Astrocyte of the cerebellum (primary cell): Measurements from ENCODE around the gene VSTM2L.
A peak's percentile ranks its signal among the peaks of the same experiment; 100 is the strongest.

ENCODE experiments used
- DNase-seq: peaks from one replicate; pipeline ENCODE4 v3.0.0-alpha.2; 2011; ENCODE audit warnings: low read depth
- H3K4me3 ChIP-seq: 2 replicates; pipeline ENCODE4 v1.5.1; 2011; ENCODE audit warnings: mild to moderate bottlenecking, low read depth, low read length, moderate library complexity
- in situ Hi-C: cut with HindIII; loops from 2 replicates; pipeline ENCODE4 v1.10.0; 2017; ENCODE audit warnings: low sequenced_read_pairs
- TF ChIP-seq, protein P1 (sequence below): IDR thresholded peaks from 2 replicates; pipeline ENCODE4 v1.5.1; 2012; ENCODE audit warnings: low read length, low read depth, moderate library complexity, mild to moderate bottlenecking; ENCODE audit errors: missing control alignments

VSTM2L gene

DNA sequence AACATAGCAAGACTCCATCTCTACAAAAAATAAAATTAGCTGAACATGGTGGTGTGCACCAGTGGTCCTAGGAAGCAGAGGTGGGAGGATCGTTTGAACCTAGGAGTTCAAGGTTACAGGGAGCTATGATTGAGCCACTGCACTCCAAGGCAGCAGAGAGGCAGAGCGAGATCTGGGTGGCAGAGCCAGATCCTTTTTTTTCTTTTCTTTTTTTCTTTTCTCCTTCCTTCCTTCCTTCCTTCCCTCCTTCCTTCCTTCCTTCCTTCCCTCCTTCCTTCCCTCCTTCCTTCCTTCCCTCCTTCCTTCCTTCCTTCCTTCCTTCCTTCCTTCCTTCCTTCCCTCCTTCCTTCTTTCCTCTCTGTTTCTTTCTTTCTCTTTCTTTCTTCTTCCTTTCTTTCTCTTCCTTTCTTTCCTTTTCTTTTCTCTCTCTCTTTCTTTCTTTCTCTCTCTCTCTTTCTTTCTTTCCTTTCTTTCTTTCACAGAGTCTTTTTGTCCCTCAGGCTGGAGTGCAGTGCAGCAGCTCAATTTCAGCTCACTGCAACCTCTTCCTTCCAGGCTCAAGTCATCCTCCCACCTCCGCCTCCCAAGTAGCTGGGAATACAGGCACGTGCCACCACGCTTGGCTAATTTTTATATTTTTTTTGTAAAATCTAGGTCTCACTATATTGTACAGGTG lies 9.2 kb upstream of the VSTM2L start:
- TF ChIP-seq, protein P1, sequence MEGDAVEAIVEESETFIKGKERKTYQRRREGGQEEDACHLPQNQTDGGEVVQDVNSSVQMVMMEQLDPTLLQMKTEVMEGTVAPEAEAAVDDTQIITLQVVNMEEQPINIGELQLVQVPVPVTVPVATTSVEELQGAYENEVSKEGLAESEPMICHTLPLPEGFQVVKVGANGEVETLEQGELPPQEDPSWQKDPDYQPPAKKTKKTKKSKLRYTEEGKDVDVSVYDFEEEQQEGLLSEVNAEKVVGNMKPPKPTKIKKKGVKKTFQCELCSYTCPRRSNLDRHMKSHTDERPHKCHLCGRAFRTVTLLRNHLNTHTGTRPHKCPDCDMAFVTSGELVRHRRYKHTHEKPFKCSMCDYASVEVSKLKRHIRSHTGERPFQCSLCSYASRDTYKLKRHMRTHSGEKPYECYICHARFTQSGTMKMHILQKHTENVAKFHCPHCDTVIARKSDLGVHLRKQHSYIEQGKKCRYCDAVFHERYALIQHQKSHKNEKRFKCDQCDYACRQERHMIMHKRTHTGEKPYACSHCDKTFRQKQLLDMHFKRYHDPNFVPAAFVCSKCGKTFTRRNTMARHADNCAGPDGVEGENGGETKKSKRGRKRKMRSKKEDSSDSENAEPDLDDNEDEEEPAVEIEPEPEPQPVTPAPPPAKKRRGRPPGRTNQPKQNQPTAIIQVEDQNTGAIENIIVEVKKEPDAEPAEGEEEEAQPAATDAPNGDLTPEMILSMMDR, result no peak
- no peak overlapping the region for H3K4me3 ChIP-seq
- no peak for DNase-seq
- in situ Hi-C loops, result no loop called here

DNA sequence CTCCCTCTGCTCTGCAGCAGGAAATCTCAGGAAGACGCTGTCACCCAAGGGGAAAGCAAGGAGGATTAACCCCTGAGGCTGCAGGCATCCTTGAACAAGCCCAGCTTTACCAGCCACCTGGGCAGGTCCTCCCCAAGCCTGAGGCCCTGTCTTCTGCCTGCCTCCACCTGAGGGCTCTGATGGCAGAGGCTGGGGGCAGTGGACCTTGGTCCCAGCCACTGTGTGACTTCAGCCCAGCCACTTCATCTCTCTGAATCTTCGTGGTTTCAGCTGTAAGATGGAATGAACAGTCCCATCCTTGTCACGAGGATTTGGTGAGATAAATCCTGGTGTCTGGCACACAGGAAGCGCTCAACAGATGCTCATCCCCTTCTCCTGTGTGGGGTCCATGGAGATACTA lies 8.5 kb upstream of the VSTM2L start:
- in situ Hi-C loops, result no loop called here
- no peak for DNase-seq
- TF ChIP-seq, protein P1, result no peak
- no peak overlapping the region for H3K4me3 ChIP-seq

DNA sequence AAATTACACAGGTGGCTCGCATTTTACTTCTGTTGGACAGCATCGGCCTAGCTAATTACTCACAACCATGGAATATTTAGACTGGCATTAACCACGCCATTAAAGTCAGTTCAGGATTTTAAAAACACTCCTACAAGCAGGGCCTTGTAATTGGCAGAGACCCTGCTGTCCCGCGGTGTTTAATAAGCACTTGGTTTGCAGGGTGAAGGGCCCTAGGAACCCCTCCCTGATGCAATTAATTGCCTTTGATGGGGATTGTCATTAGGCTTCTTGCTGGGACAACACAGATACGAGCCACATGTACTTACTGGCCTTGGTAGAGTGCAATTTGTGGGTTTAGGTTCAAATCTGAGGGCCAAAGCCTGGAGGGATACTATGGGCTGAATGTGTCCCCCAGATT lies 7.8 kb upstream of the VSTM2L start:
- no peak for DNase-seq
- no peak overlapping the region for H3K4me3 ChIP-seq
- TF ChIP-seq, protein P1, result no peak
- in situ Hi-C loops, result no loop called here

DNA sequence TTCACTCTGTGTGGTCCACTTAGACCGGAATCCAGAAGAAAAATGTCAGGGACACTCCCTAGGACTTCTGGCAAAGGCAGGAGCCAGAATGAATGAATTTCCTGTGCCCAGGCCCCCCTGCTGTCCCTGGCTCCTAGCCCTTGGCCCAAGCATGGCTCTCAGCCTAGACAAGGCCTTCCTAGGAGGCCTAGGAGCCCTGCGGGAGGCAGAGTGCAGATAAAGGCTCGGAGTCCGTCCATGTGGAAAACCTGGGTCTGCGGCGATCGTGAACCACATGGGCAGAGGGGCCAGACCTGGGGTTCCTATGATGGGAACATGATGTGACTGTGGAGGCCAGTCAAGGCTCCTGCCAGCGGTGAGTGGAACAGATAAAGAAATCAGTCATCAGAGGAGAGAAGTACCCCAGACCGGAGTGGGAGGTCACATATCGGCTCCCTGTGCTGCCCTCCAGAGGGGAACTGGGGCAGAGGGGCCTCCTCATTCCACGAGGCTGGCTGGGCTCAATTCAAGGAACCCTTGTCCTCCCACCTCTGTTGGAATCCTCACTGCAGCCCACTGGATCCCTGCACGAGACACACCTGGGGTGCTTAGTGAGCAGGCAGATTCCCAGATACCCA lies 5.9 kb upstream of the VSTM2L start:
- in situ Hi-C loops, result no loop called here
- TF ChIP-seq, protein P1, result peak; percentile 59
- DNase-seq, result peak; percentile 20
- H3K4me3 ChIP-seq, result no peak overlapping the region

DNA sequence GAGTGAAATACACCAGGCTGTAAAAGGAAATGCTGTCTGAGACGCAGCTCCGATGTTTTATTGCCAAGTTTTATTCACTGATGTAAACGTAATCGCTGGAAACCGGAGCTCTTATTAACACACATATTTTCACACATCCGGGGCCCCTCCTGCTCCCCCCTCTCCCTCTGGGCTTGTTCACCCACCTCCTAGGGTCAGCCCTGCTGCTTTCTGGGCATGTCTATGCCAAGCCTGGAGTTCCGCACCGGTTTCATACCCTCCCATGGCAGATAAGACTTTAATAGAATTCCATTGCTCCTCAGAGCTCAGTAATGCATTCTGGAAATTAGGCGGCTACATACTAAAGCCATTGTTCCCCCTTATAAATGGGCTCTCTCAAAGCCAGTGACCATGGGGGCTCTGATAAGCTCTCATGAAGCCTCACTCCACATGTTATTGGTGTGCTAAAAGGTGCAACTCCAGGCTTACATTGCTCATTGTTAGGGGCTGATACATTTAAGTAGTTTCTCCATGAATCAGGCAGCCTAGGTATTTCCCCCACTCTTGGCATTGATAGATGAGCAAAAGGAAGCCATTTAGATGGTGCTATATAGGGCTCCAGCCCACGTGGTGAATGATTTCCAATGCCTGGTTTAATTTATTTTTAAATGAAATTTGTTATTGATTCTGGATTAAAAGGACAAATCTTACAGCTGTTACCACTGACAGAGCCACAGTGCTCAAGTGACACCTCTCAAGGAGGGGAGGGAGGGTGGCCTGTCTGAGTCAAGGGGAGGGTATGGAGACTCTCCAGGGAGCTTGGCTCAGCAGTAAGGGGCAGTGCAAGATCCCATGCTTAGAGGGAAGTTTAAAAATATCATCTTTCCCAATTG lies 4.5 kb upstream of the VSTM2L start:
- no peak overlapping the region for H3K4me3 ChIP-seq
- in situ Hi-C loops, result no loop called here
- TF ChIP-seq, protein P1, result no peak
- no peak for DNase-seq
